ENCODE data around the gene FAM185A. TPM values are rescaled to one million over a fixed set of nuclear protein-coding genes. Genes with fewer than 3 reads are reported as not detected.
A peak's percentile ranks its signal among the peaks of the same experiment; 100 is the strongest.
"Not testable (repeated sequence)": the region's sequence is repeated elsewhere in the genome, so short reads cannot be mapped to it uniquely, and the experiment has no call there.

The FAM185A gene
- total RNA-seq, 1 experiment from 2014 or later, result 8.9 TPM

DNA sequence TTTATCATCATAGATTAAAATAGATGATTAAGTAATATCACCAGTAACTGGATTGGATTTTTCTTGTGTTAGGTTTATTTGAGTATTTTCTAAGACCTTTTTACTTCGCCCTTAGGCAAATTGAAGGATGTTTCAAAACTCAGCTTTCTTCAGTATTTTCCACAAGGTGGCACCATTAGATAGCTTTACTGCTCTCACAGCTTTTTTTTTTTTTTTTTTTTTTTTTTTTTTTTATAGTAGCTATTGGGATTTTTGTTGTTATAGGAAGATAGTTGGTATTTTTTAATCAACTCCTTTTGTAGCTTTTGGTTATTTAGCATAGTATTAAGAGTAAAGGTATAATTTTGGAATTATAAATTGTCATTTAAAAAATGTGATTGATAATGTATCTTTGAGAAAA lies 9.4 kb downstream of the FAM185A start:
- H3K27ac ChIP-seq (ENCODE audit: low read length); H3K9me3 ChIP-seq (ENCODE audit: control insufficient read depth, insufficient read depth, low read depth, low read length); ATAC-seq; H3K4me3 ChIP-seq (ENCODE audit: low read depth in 2 of 2, low read length in 2 of 2); H3K4me1 ChIP-seq (ENCODE audit: control insufficient read depth, insufficient read depth, low read length); DNase-seq (ENCODE audit: low read depth, low spot score); in situ Hi-C loops (cut with HindIII; ENCODE audit: low pct_unique_long_range_greater_than_20kb, low sequenced_read_pairs); H3K36me3 ChIP-seq (ENCODE audit: control insufficient read depth, insufficient read depth, low read length); H3K27me3 ChIP-seq (ENCODE audit: control insufficient read depth, insufficient read depth, low read length); BruUV-seq (replicated peaks): not testable (repeated sequence)
- ChIA-PET CTCF (interaction anchor here (0.6 to 1.4 kb wide), 3 partner anchors 304 to 524 kb away, joined by 9 to 12 read pairs (median 9); no protein-coding TSS in a partner anchor), POLR2A (interaction anchor here (0.6 to 0.7 kb wide), 3 partner anchors 280 to 1668 kb away, joined by 6 to 13 read pairs (median 7); no protein-coding TSS in a partner anchor)
- TF ChIP-seq, protein P1, sequence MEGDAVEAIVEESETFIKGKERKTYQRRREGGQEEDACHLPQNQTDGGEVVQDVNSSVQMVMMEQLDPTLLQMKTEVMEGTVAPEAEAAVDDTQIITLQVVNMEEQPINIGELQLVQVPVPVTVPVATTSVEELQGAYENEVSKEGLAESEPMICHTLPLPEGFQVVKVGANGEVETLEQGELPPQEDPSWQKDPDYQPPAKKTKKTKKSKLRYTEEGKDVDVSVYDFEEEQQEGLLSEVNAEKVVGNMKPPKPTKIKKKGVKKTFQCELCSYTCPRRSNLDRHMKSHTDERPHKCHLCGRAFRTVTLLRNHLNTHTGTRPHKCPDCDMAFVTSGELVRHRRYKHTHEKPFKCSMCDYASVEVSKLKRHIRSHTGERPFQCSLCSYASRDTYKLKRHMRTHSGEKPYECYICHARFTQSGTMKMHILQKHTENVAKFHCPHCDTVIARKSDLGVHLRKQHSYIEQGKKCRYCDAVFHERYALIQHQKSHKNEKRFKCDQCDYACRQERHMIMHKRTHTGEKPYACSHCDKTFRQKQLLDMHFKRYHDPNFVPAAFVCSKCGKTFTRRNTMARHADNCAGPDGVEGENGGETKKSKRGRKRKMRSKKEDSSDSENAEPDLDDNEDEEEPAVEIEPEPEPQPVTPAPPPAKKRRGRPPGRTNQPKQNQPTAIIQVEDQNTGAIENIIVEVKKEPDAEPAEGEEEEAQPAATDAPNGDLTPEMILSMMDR (IDR thresholded peaks at IDR 0.05), result peak; percentile 11; the same call in 1 of the 2 replicates
- intact Hi-C loops (cut with micrococcal nuclease; ENCODE audit: unreplicated experiment), result loop anchor here (5.0 kb wide), 1 partner anchor 304 kb away; no protein-coding TSS in a partner anchor

DNA sequence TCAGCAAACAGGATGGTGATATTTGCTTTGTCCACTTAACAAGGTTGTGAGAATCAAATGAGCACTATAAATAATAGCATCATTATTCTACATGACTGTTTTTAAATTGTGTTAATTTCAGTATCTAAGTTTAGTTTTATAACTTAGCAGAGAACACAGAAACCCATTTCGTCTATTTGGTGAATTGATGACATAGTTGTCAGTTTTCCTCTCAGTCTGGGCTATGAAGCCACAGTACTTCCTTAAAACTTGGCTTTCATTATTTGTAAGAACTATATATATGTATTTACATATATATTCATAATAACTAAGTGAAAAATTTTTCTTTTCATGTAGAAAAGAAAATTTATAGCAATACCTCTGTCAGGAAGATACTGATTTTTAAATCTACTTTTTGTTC lies 11.1 kb downstream of the FAM185A start:
- ATAC-seq; H3K4me3 ChIP-seq (ENCODE audit: low read depth in 2 of 2, low read length in 2 of 2); H3K27ac ChIP-seq (ENCODE audit: low read length); H3K9me3 ChIP-seq (ENCODE audit: control insufficient read depth, insufficient read depth, low read depth, low read length); H3K4me1 ChIP-seq (ENCODE audit: control insufficient read depth, insufficient read depth, low read length); in situ Hi-C loops (cut with HindIII; ENCODE audit: low pct_unique_long_range_greater_than_20kb, low sequenced_read_pairs); DNase-seq (ENCODE audit: low read depth, low spot score); H3K27me3 ChIP-seq (ENCODE audit: control insufficient read depth, insufficient read depth, low read length); BruUV-seq (replicated peaks); H3K36me3 ChIP-seq (ENCODE audit: control insufficient read depth, insufficient read depth, low read length); POLR2A ChIA-PET: not testable (repeated sequence)
- CTCF ChIA-PET, result interaction anchor here (1.2 kb wide), 1 partner anchor 302 kb away, joined by 9 read pairs; no protein-coding TSS in a partner anchor
- intact Hi-C loops (cut with micrococcal nuclease; ENCODE audit: unreplicated experiment), result loop anchor here (5.0 kb wide), 1 partner anchor 302 kb away; no protein-coding TSS in a partner anchor

DNA sequence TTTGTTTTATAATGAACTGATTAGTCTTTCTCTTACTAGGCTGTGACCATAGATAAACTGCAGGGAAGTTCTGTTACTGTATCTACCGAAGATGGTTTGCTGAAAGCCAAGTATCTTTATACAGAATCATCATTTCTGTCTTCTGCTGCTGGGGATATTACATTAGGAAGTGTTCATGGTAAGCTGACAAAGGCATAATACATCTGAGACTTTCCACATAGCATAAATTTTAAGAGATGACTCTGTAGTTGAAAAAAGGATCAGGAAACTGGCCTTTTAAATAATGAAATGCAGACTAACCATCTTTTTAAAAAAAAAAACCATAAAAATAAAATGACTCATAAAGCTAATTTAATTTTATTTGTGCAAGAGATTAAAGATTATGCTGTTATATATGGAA lies 12.4 kb downstream of the FAM185A start:
- POLR2A ChIA-PET, result interaction anchor here (0.7 kb wide), 1 partner anchor 314 kb away, joined by 3 read pairs; the partner anchor contains the start of genes ARMC10 and FBXL13
- H3K9me3 ChIP-seq (ENCODE audit: control insufficient read depth, insufficient read depth, low read depth, low read length); CTCF ChIA-PET; H3K27me3 ChIP-seq (ENCODE audit: control insufficient read depth, insufficient read depth, low read length); ATAC-seq; H3K4me3 ChIP-seq (ENCODE audit: low read depth in 2 of 2, low read length in 2 of 2); H3K27ac ChIP-seq (ENCODE audit: low read length); H3K36me3 ChIP-seq (ENCODE audit: control insufficient read depth, insufficient read depth, low read length); intact Hi-C loops (cut with micrococcal nuclease; ENCODE audit: unreplicated experiment); BruUV-seq (replicated peaks); in situ Hi-C loops (cut with HindIII; ENCODE audit: low pct_unique_long_range_greater_than_20kb, low sequenced_read_pairs); DNase-seq (ENCODE audit: low read depth, low spot score); H3K4me1 ChIP-seq (ENCODE audit: control insufficient read depth, insufficient read depth, low read length): not testable (repeated sequence)

DNA sequence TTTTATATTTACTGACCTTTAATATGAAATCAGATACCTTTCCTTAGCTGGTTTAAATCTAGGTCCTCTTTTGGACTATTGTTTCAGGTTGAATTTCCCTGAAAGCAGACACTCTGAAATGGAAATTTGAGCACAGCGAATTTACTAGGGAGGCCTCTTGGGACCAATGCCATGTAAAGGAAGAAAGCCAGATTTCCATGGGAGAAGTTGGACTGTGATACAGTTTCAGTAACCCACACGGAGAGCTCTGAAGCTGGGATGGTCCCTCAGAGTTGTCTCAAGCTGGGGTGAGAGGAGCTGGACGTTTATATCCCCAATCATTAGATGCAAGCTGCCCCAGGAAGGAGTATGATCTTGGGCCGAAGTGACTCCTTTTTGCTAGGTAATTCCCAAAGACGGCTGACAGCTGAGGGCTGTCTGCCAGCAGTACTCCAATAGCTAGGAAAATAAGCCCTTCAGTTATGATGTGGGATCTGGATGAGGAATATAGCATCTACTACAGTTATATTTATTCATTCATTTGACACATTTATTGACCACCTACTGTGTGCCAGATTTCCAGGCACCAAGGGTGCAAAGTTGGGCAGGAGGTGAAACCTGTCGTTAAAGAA lies 14.6 kb downstream of the FAM185A start:
- DNase-seq (ENCODE audit: low read depth, low spot score); ATAC-seq; H3K9me3 ChIP-seq (ENCODE audit: control insufficient read depth, insufficient read depth, low read depth, low read length); H3K36me3 ChIP-seq (ENCODE audit: control insufficient read depth, insufficient read depth, low read length); CTCF ChIA-PET; POLR2A ChIA-PET; H3K27me3 ChIP-seq (ENCODE audit: control insufficient read depth, insufficient read depth, low read length); H3K4me3 ChIP-seq (ENCODE audit: low read depth in 2 of 2, low read length in 2 of 2); H3K4me1 ChIP-seq (ENCODE audit: control insufficient read depth, insufficient read depth, low read length); H3K27ac ChIP-seq (ENCODE audit: low read length); in situ Hi-C loops (cut with HindIII; ENCODE audit: low pct_unique_long_range_greater_than_20kb, low sequenced_read_pairs); intact Hi-C loops (cut with micrococcal nuclease; ENCODE audit: unreplicated experiment); BruUV-seq (replicated peaks): not testable (repeated sequence)

DNA sequence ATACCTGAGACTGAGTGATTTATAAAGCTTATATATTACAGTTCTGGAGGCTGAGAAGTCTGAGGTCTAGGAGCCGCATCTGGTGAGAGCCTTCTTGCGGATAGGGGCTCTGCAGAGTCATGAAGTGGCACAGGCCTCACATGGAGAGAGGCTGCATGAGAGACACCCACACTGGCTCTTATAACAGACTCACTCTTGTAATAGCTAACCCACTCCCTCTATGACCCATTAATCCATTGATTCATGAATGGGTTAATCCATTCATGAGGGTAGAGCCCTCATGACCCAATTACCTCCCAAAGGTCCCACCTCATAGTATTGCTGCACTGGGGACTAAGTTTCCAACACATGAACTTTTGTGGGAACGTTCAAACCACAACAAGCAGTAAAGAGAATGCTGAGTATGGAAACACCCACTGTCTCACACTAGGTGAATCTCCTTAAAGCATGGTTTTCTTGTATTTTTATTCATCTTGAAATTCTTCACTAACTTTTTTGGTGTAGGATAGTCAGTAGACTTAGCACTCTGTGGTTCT lies 20.9 kb downstream of the FAM185A start:
- POLR2A ChIA-PET; CTCF ChIA-PET; H3K36me3 ChIP-seq (ENCODE audit: control insufficient read depth, insufficient read depth, low read length); DNase-seq (ENCODE audit: low read depth, low spot score); BruUV-seq (replicated peaks); in situ Hi-C loops (cut with HindIII; ENCODE audit: low pct_unique_long_range_greater_than_20kb, low sequenced_read_pairs); H3K4me3 ChIP-seq (ENCODE audit: low read depth in 2 of 2, low read length in 2 of 2); H3K27me3 ChIP-seq (ENCODE audit: control insufficient read depth, insufficient read depth, low read length); H3K9me3 ChIP-seq (ENCODE audit: control insufficient read depth, insufficient read depth, low read depth, low read length); intact Hi-C loops (cut with micrococcal nuclease; ENCODE audit: unreplicated experiment); H3K4me1 ChIP-seq (ENCODE audit: control insufficient read depth, insufficient read depth, low read length); H3K27ac ChIP-seq (ENCODE audit: low read length); ATAC-seq: not testable (repeated sequence)

DNA sequence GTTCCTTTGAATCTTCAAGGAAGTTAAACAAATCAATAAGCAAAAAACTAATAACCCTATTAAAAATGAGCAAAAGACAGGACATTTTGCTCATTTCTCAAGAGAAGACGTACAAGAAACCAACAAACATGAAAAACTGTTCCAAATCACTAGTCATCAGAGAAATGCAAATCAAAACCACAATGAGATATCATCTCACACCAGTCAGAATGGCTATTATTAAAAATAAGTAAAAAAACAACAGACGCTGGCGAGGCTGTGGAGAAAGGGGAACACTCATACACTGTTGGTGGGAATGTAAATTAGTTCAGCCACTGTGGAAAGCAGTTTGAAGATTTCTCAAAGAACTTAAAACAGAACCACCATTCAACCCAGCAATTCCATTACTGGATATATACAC lies 21.7 kb downstream of the FAM185A start:
- H3K27me3 ChIP-seq (ENCODE audit: control insufficient read depth, insufficient read depth, low read length); CTCF ChIA-PET; ATAC-seq; H3K9me3 ChIP-seq (ENCODE audit: control insufficient read depth, insufficient read depth, low read depth, low read length); BruUV-seq (replicated peaks); intact Hi-C loops (cut with micrococcal nuclease; ENCODE audit: unreplicated experiment); DNase-seq (ENCODE audit: low read depth, low spot score); H3K4me1 ChIP-seq (ENCODE audit: control insufficient read depth, insufficient read depth, low read length); H3K27ac ChIP-seq (ENCODE audit: low read length); in situ Hi-C loops (cut with HindIII; ENCODE audit: low pct_unique_long_range_greater_than_20kb, low sequenced_read_pairs); H3K4me3 ChIP-seq (ENCODE audit: low read depth in 2 of 2, low read length in 2 of 2); H3K36me3 ChIP-seq (ENCODE audit: control insufficient read depth, insufficient read depth, low read length); POLR2A ChIA-PET: not testable (repeated sequence)

DNA sequence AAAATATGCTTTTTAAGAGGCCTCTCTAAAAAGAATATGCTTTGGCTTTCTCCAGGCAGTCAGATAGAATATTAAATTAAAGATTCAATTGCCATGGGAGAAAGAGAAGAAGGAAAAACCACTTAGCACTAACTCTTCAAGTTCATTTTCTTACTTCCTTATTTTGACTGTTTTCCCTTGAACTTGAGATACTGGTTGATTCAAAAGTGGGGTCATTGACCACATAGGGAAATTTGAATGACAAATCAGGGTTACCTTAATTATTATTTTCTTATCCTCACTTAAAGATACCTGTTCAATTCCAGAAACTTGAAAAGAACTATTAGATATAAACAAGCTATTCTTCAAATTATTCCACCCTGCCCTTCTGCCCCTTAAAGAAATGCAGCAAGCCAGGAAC lies 27.4 kb downstream of the FAM185A start:
- BruUV-seq (replicated peaks); in situ Hi-C loops (cut with HindIII; ENCODE audit: low pct_unique_long_range_greater_than_20kb, low sequenced_read_pairs); CTCF ChIA-PET: not testable (repeated sequence)

More for the DNA sequence above, 27.4 kb downstream of the FAM185A start:
- H3K4me3 ChIP-seq (ENCODE audit: low read depth in 2 of 2, low read length in 2 of 2); H3K27me3 ChIP-seq (ENCODE audit: control insufficient read depth, insufficient read depth, low read length); DNase-seq (ENCODE audit: low read depth, low spot score); ATAC-seq; H3K9me3 ChIP-seq (ENCODE audit: control insufficient read depth, insufficient read depth, low read depth, low read length); H3K27ac ChIP-seq (ENCODE audit: low read length); H3K4me1 ChIP-seq (ENCODE audit: control insufficient read depth, insufficient read depth, low read length); intact Hi-C loops (cut with micrococcal nuclease; ENCODE audit: unreplicated experiment); H3K36me3 ChIP-seq (ENCODE audit: control insufficient read depth, insufficient read depth, low read length); POLR2A ChIA-PET: not testable (repeated sequence)

Measured in Panc1 (cell line).